GM12878 (cell line): ENCODE data around the gene IER3IP1. TPM values are rescaled to one million over a fixed set of nuclear protein-coding genes. Genes with fewer than 3 reads are reported as not detected.

Experiments used
- ATAC-seq: fragments of 200-7000 bp; cut with Tn5 transposase; 3 replicates; pipeline ENCODE4 v1.9.1; 2020; ENCODE audit warnings: mild to moderate bottlenecking, moderate library complexity
- BruUV-seq: library from RNA; stranded (reverse); fragments of 400-500 nt; replicated peaks from 2 replicates; lab custom pipeline; 2021; lab: Mats Ljungman, UMichigan
- CTCF ChIA-PET: fragments of 300-600 bp; sonication (Branson Sonifier 250); formaldehyde crosslinking; extraction: SDS; loops from one replicate; lab custom pipeline; 2021; ENCODE audit warnings: inconsistent platforms; lab: Yijun Ruan, JAX
- POLR2A ChIA-PET: fragments of 350-600 bp; formaldehyde crosslinking; extraction: SDS; loops from one replicate; lab custom pipeline; 2021; ENCODE audit warnings: inconsistent platforms; lab: Charles Lee
- RAD21 ChIA-PET: fragments of 300-600 bp; sonication (Branson Sonifier 250); formaldehyde crosslinking; loops from one replicate; lab custom pipeline; 2023; ENCODE audit warnings: antibody characterized with exemption; ENCODE audit not compliant: unreplicated experiment; lab: Charles Lee
- SMC1A ChIA-PET: fragments of 300-600 bp; sonication (Branson Sonifier 250); formaldehyde crosslinking; loops from one replicate; lab custom pipeline; 2023; ENCODE audit not compliant: unreplicated experiment, uncharacterized antibody; lab: Charles Lee
- DNase-seq: peaks from one replicate; pipeline ENCODE4 v3.0.0-alpha.2; 2011; ENCODE audit warnings: low read depth, low spot score
- FAIRE-seq: peaks from 3 replicates; lab custom pipeline; 2011; peaks lifted over from hg19 to GRCh38; lab: Jason Lieb, UNC
- H2AFZ ChIP-seq: 2 replicates; pipeline ENCODE4 v1.6.0; 2011; ENCODE audit warnings: low read depth, low read length, control low read depth; ENCODE audit not compliant: control insufficient read depth
- H3K27ac ChIP-seq: 2 replicates; pipeline ENCODE4 v1.5.1; 2011; ENCODE audit warnings: control low read depth; ENCODE audit not compliant: control insufficient read depth, insufficient read depth
- H3K27me3 ChIP-seq, 2 experiments: replicated peaks in 1 of 2; 2 replicates each; pipeline versions ENCODE4 v1.6.0 to v1.6.1; 2011; ENCODE audit warnings: low read length in 1 of 2; ENCODE audit not compliant: control insufficient read depth in 2 of 2, insufficient read depth in 2 of 2
- H3K36me3 ChIP-seq, 2 experiments: 2 replicates each; pipeline ENCODE4 v1.5.1; 2011; ENCODE audit warnings: low read length in 1 of 2; ENCODE audit not compliant: control insufficient read depth in 2 of 2, insufficient read depth in 2 of 2
- H3K4me1 ChIP-seq: 2 replicates; pipeline ENCODE4 v1.6.1; 2011; ENCODE audit warnings: mild to moderate bottlenecking, low read length, moderate library complexity, mixed read lengths; ENCODE audit not compliant: control insufficient read depth, insufficient read depth
- H3K4me2 ChIP-seq: 2 replicates; pipeline ENCODE4 v1.6.0; 2011; ENCODE audit warnings: control low read depth; ENCODE audit not compliant: control insufficient read depth, insufficient read depth
- H3K4me3 ChIP-seq: fragments of 200-600 bp; sonication (generic); 2 replicates; pipeline ENCODE4 v1.5.1; 2016
- H3K79me2 ChIP-seq: 2 replicates; pipeline ENCODE4 v1.6.0; 2011; ENCODE audit warnings: low read length; ENCODE audit not compliant: control insufficient read depth, insufficient read depth
- H3K9ac ChIP-seq: 2 replicates; pipeline ENCODE4 v1.8.0; 2011; ENCODE audit warnings: low read length, control low read depth, mixed read lengths; ENCODE audit not compliant: control insufficient read depth, insufficient read depth
- H3K9me3 ChIP-seq: replicated peaks from 3 replicates; pipeline ENCODE4 v1.5.1; 2011; ENCODE audit warnings: mild to moderate bottlenecking, low read length; ENCODE audit not compliant: control insufficient read depth, insufficient read depth
- H4K20me1 ChIP-seq: 2 replicates; pipeline ENCODE4 v1.6.0; 2011; ENCODE audit not compliant: control insufficient read depth, insufficient read depth
- MEF2A ChIP-seq: IDR thresholded peaks from 2 replicates; pipeline ENCODE4 v1.6.1; 2011; ENCODE audit warnings: low read depth, mild to moderate bottlenecking, low read length, moderate library complexity; ENCODE audit not compliant: insufficient read depth
- NR2F1 ChIP-seq: fragments of 450-650 bp; conservative IDR thresholded peaks from 2 replicates; pipeline ENCODE4 v1.6.1; 2017; ENCODE audit warnings: mild to moderate bottlenecking
- PKNOX1 ChIP-seq: fragments of 450-650 bp; IDR thresholded peaks from 2 replicates; pipeline ENCODE4 v1.6.1; 2016; ENCODE audit warnings: mild to moderate bottlenecking
- RFX5 ChIP-seq: IDR thresholded peaks from 2 replicates; pipeline ENCODE4 v1.6.1; 2011; ENCODE audit warnings: low read depth, low read length, improper control_type of control experiment
- SKIL ChIP-seq: fragments of 450-650 bp; IDR thresholded peaks from 2 replicates; pipeline ENCODE4 v1.6.1; 2017; ENCODE audit warnings: mild to moderate bottlenecking, low read depth, inconsistent platforms; ENCODE audit not compliant: poor library complexity, severe bottlenecking
- SMAD5 ChIP-seq: IDR thresholded peaks from 2 replicates; pipeline ENCODE4 v1.6.1; 2016; ENCODE audit warnings: antibody characterized with exemption, low read depth
- SP1 ChIP-seq: IDR thresholded peaks from one replicate; pipeline ENCODE4 v1.6.1; 2011; ENCODE audit warnings: low read depth, low read length
- SRF ChIP-seq, 2 experiments: IDR thresholded peaks; 2 replicates each; pipeline ENCODE4 v1.6.1; 2011; ENCODE audit warnings: low read depth in 2 of 2, low read length in 2 of 2, mild to moderate bottlenecking in 1 of 2, moderate library complexity in 1 of 2
- WGBS: methylation state at CpG from one replicate; pipeline ENCODE4 v1.1.6; 2016; ENCODE audit warnings: low lambda C conversion rate; ENCODE audit not compliant: insufficient replicate concordance, insufficient coverage; ENCODE audit errors: missing lambda C conversion rate; 5-methylcytosine and 5-hydroxymethylcytosine counted together
- in situ Hi-C: fragments of 300-500 bp; cut with MboI; formaldehyde crosslinking; loops from 9 replicates; pipeline ENCODE4 v1.14.3; 2018; ENCODE audit warnings: mixed read lengths
- intact Hi-C: fragments of 100-400 bp; cut with micrococcal nuclease; formaldehyde crosslinking; loops from one replicate; pipeline ENCODE4 v1.14.2; 2022; ENCODE audit not compliant: unreplicated experiment
- polyA plus RNA-seq, 11 experiments: library from polyadenylated mRNA; depleted of rRNA in 4 of 11; unstranded in 6 of 11; stranded (reverse) in 5 of 11; fragments of >200 nt; fragmentation: Nextera tagmentation in 4 of 11; fragmentation: Illumina TruSeq in 1 of 11; extraction: Ambion mirVana in 4 of 11; extraction: Trizol in 1 of 11; gene quantifications; 1 replicate in 1 of 11; 2 replicates in 10 of 11; pipeline versions ENCODE4 v1.2.1 to v1.2.3, GENCODE V29; 2011 to 2016; ENCODE audit warnings: inconsistent platforms in 2 of 11, missing spikeins in 2 of 11, low read depth in 1 of 11
- total RNA-seq, 4 experiments: library from RNA; depleted of rRNA in 3 of 4; stranded (reverse); fragments of >200 nt in 3 of 4; fragmentation: Illumina TruSeq in 1 of 4; extraction: Trizol in 1 of 4; gene quantifications; 2 replicates each; pipeline versions ENCODE4 v1.2.1 to v1.2.3, GENCODE V29; 2013 to 2021

IER3IP1 gene
- total and polyA plus RNA-seq, 10 of the 15 experiments (the other 5 are each of a cell fraction or from before 2014, with no cell fraction given), result 7.9 to 40.9 (median 28.1) TPM

- TF ChIP-seq MEF2A, result no peak
- TF ChIP-seq SMAD5, result no peak
- TF ChIP-seq SRF (IDR thresholded peaks at IDR 0.05; ENCODE audit: low read depth in 2 of 2, low read length in 2 of 2), result no peak
These were observed 7.7 kb downstream of the IER3IP1 start (continued) for GRCh38 chr18:47168509-47168908.

- ChIA-PET RAD21 (no interaction called here), CTCF (interaction anchor here (1.7 kb wide), 1 partner anchor 8 kb away, joined by 4 read pairs; no protein-coding TSS in a partner anchor), SMC1A (interaction anchor here (1.4 to 1.5 kb wide), 3 partner anchors 8 to 16 kb away, joined by 4 to 5 read pairs (median 5); partner anchors contain the start of gene HDHD2), POLR2A (interaction anchor here (5.9 kb wide), 1 partner anchor 16 kb away, joined by 25 read pairs; the partner anchor contains the start of gene HDHD2)
- intact Hi-C loops, result loop anchor here (10.0 kb wide), 1 partner anchor 251 kb away; the partner anchor contains the start of genes KATNAL2 and PIAS2
- Histone ChIP-seq H3K27ac (no peak overlapping the region), H3K27me3 (no peaks in the 10 kb centered on the region), H3K9me3 (no peaks in the 10 kb centered on the region), H4K20me1 (no peaks in the 10 kb centered on the region), H2AFZ (no peak overlapping the region), H3K36me3 (peaks cover 0 to 3% of the 10 kb centered on the region in 2 experiments; a peak in 1 of 4 replicates), H3K79me2 (peaks cover 39% of the 10 kb centered on the region), H3K4me1 (peaks cover 13% of the 10 kb centered on the region), H3K4me2 (0 out of 2 replicates have a peak overlapping the region, but pooled peaks have one; percentile 22), H3K4me3 (no peak overlapping the region), H3K9ac (no peak overlapping the region)
- no peak for FAIRE-seq
- WGBS, result 75% methylated on average over 2 of the region's 2 CpGs
- in situ Hi-C loops, result no loop called here
- no TSS peak for BruUV-seq
- DNase-seq, result no peak
- peak; percentile 28 for ATAC-seq
- TF ChIP-seq RFX5 (no peak), NR2F1 (peak; percentile 44; the same call in 1 of the 2 replicates), SKIL (no peak), SP1 (no peak), PKNOX1 (peak; percentile 67)
- TF ChIP-seq, all 136 proteins: peak for 2
These were observed 9.9 kb downstream of the IER3IP1 start for GRCh38 chr18:47166294-47166693.
